ENCODE measurements around the gene HOXA5. TPM values are rescaled to one million over a fixed set of nuclear protein-coding genes. Genes with fewer than 3 reads are reported as not detected.

HOXA5 gene
- not detected in 2 replicates for total RNA-seq

- Mint-ChIP-seq H3K4me3 (no peak within 1 kb of the TSS), H3K9me3 (no peaks in the 10 kb centered on the region), H3K27me3 (ENCODE audit: insufficient read depth) (peaks cover 38% of the 10 kb centered on the region), H3K27ac (no peak within 1 kb of the TSS), H3K36me3 (ENCODE audit: low read depth) (peaks cover 3% of the 10 kb centered on the region), H3K4me1 (ENCODE audit: low read depth) (no peaks in the 10 kb centered on the region)
- intact Hi-C loops (cut with micrococcal nuclease), result no loop called here
- DNase-seq (ENCODE audit: low spot score), result no peak
These were observed at the start of gene HOXA5 for GRCh38 chr7:27143023-27143949. Gene HOXA5, minus strand, starts transcription at chr7:27143681. Its CDS starts 74 bp downstream, at chr7:27143607.

- intact Hi-C loops (cut with micrococcal nuclease), result loop anchor here (10.0 kb wide), 1 partner anchor 1338 kb away; no protein-coding TSS in a partner anchor
- Mint-ChIP-seq H3K4me3 (no peak overlapping the region), H3K9me3 (no peaks in the 10 kb centered on the region), H3K36me3 (ENCODE audit: low read depth) (no peaks in the 10 kb centered on the region), H3K27ac (no peak overlapping the region), H3K4me1 (ENCODE audit: low read depth) (no peaks in the 10 kb centered on the region), H3K27me3 (ENCODE audit: insufficient read depth) (peaks cover 85% of the 10 kb centered on the region)
- no peak for DNase-seq (ENCODE audit: low spot score)
These were observed 49.3 kb upstream of the HOXA5 start for GRCh38 chr7:27192546-27193334.

GRCh38 chr7:27191833-27192545 is 48.5 kb upstream of the HOXA5 start:
- H3K36me3 Mint-ChIP-seq (ENCODE audit: low read depth), result no peaks in the 10 kb centered on the region
- intact Hi-C loops (cut with micrococcal nuclease), result loop anchor here (10.0 kb wide), 1 partner anchor 1337 kb away; no protein-coding TSS in a partner anchor
- H3K9me3 Mint-ChIP-seq, result no peaks in the 10 kb centered on the region
- no peak overlapping the region for H3K27ac Mint-ChIP-seq
- H3K4me1 Mint-ChIP-seq (ENCODE audit: low read depth), result no peaks in the 10 kb centered on the region
- peaks cover 85% of the 10 kb centered on the region for H3K27me3 Mint-ChIP-seq (ENCODE audit: insufficient read depth)
- no peak overlapping the region for H3K4me3 Mint-ChIP-seq
- DNase-seq (ENCODE audit: low spot score), result no peak

GRCh38 chr7:27191161-27191731 is 47.8 kb upstream of the HOXA5 start:
- H3K4me1 Mint-ChIP-seq (ENCODE audit: low read depth), result no peaks in the 10 kb centered on the region
- H3K27ac Mint-ChIP-seq, result peak overlapping the region; percentile 34
- peaks cover 86% of the 10 kb centered on the region for H3K27me3 Mint-ChIP-seq (ENCODE audit: insufficient read depth)
- no peaks in the 10 kb centered on the region for H3K36me3 Mint-ChIP-seq (ENCODE audit: low read depth)
- DNase-seq (ENCODE audit: low spot score), result no peak
- H3K4me3 Mint-ChIP-seq, result no peak overlapping the region
- H3K9me3 Mint-ChIP-seq, result no peaks in the 10 kb centered on the region
- intact Hi-C loops (cut with micrococcal nuclease), result loop anchor here (10.0 kb wide), 1 partner anchor 1336 kb away; no protein-coding TSS in a partner anchor

- no peak for DNase-seq (ENCODE audit: low spot score)
- Mint-ChIP-seq H3K27me3 (ENCODE audit: insufficient read depth) (peaks cover 89% of the 10 kb centered on the region), H3K9me3 (no peaks in the 10 kb centered on the region), H3K27ac (peak overlapping the region; percentile 15), H3K4me1 (ENCODE audit: low read depth) (no peaks in the 10 kb centered on the region), H3K36me3 (ENCODE audit: low read depth) (no peaks in the 10 kb centered on the region), H3K4me3 (no peak overlapping the region)
- intact Hi-C loops (cut with micrococcal nuclease), result loop anchor here (5.0 to 10.0 kb wide), 2 partner anchors 52 to 1335 kb away; partner anchors contain the start of gene EVX1
These were observed 46.7 kb upstream of the HOXA5 start for GRCh38 chr7:27189997-27190748.

GRCh38 chr7:27189295-27189996 is 46.0 kb upstream of the HOXA5 start:
- DNase-seq (ENCODE audit: low spot score), result no peak
- Mint-ChIP-seq H3K4me3 (no peak overlapping the region), H3K9me3 (no peaks in the 10 kb centered on the region), H3K27ac (peak overlapping the region; percentile 15), H3K36me3 (ENCODE audit: low read depth) (no peaks in the 10 kb centered on the region), H3K27me3 (ENCODE audit: insufficient read depth) (peaks cover 88% of the 10 kb centered on the region), H3K4me1 (ENCODE audit: low read depth) (no peaks in the 10 kb centered on the region)
- intact Hi-C loops (cut with micrococcal nuclease), result loop anchor here (5.0 kb wide), 1 partner anchor 53 kb away; the partner anchor contains the start of gene EVX1

- no peaks in the 10 kb centered on the region for H3K36me3 Mint-ChIP-seq (ENCODE audit: low read depth)
- DNase-seq (ENCODE audit: low spot score), result no peak
- no peaks in the 10 kb centered on the region for H3K9me3 Mint-ChIP-seq
- intact Hi-C loops (cut with micrococcal nuclease), result loop anchor here (5.0 kb wide), 1 partner anchor 54 kb away; the partner anchor contains the start of gene EVX1
- peaks cover 86% of the 10 kb centered on the region for H3K27me3 Mint-ChIP-seq (ENCODE audit: insufficient read depth)
- peak overlapping the region; percentile 54 for H3K4me3 Mint-ChIP-seq
- no peaks in the 10 kb centered on the region for H3K4me1 Mint-ChIP-seq (ENCODE audit: low read depth)
- peak overlapping the region; percentile 40 for H3K27ac Mint-ChIP-seq
These were observed 45.2 kb upstream of the HOXA5 start for GRCh38 chr7:27188386-27189294.

- H3K27me3 Mint-ChIP-seq (ENCODE audit: insufficient read depth), result peaks cover 87% of the 10 kb centered on the region
- no peak for DNase-seq (ENCODE audit: low spot score)
- no peaks in the 10 kb centered on the region for H3K9me3 Mint-ChIP-seq
- no peaks in the 10 kb centered on the region for H3K4me1 Mint-ChIP-seq (ENCODE audit: low read depth)
- no peak overlapping the region for H3K4me3 Mint-ChIP-seq
- H3K36me3 Mint-ChIP-seq (ENCODE audit: low read depth), result no peaks in the 10 kb centered on the region
- intact Hi-C loops (cut with micrococcal nuclease), result loop anchor here (5.0 kb wide), 1 partner anchor 55 kb away; the partner anchor contains the start of gene EVX1
- H3K27ac Mint-ChIP-seq, result no peak overlapping the region
These were observed 44.2 kb upstream of the HOXA5 start for GRCh38 chr7:27187475-27188385.

- intact Hi-C loops (cut with micrococcal nuclease), result loop anchor here (5.0 kb wide), 1 partner anchor 55 kb away; the partner anchor contains the start of gene EVX1
- H3K4me3 Mint-ChIP-seq, result no peak overlapping the region
These were observed 43.4 kb upstream of the HOXA5 start for GRCh38 chr7:27186668-27187474.

More at GRCh38 chr7:27186668-27187474, 43.4 kb upstream of the HOXA5 start:
- DNase-seq (ENCODE audit: low spot score), result no peak
- Mint-ChIP-seq H3K27me3 (ENCODE audit: insufficient read depth) (peaks cover 86% of the 10 kb centered on the region), H3K27ac (no peak overlapping the region), H3K9me3 (no peaks in the 10 kb centered on the region), H3K36me3 (ENCODE audit: low read depth) (no peaks in the 10 kb centered on the region), H3K4me1 (ENCODE audit: low read depth) (no peaks in the 10 kb centered on the region)

Measured in activated T-helper 1 cell treated with anti-CD3 and anti-CD28 coated beads, Interleukin-12 subunit alpha, Interleukin-12 subunit beta, Interleukin-2, Interleukin-4 antibody, amounts not matched to agents 30 ng/mL and 10 ng/mL and 1 ng/mL, durations not matched to agents 14 hours and 24 hours and 36 hours (primary cell).